Nephron (organoid): Measurements from ENCODE around the gene RBM19.
A peak's percentile ranks its signal among the peaks of the same experiment; 100 is the strongest.

Experiments
- H3K27ac Mint-ChIP-seq, 3 experiments: 2 replicates each; pipeline ENCODE4 v1.8.0; 2020; ENCODE audit warnings: mixed read lengths in 3 of 3, mild to moderate bottlenecking in 2 of 3, moderate library complexity in 1 of 3
- H3K27me3 Mint-ChIP-seq: 2 replicates; pipeline ENCODE4 v1.8.0; 2021; ENCODE audit warnings: low read depth, mild to moderate bottlenecking, moderate library complexity, mixed read lengths
- H3K36me3 Mint-ChIP-seq: 2 replicates; pipeline ENCODE4 v1.8.0; 2020; ENCODE audit warnings: low read depth, mixed read lengths
- H3K4me1 Mint-ChIP-seq: 2 replicates; pipeline ENCODE4 v1.8.0; 2020; ENCODE audit warnings: mixed read lengths
- H3K4me3 Mint-ChIP-seq, 3 experiments: 2 replicates each; pipeline ENCODE4 v1.8.0; 2020; ENCODE audit warnings: mild to moderate bottlenecking in 3 of 3, mixed read lengths in 3 of 3, moderate library complexity in 2 of 3
- H3K9me3 Mint-ChIP-seq: 2 replicates; pipeline ENCODE4 v1.8.0; 2020; ENCODE audit warnings: mixed read lengths
- CTCF ChIP-seq, 3 experiments: fragments of 200-600 bp; sonication (generic); IDR thresholded peaks; one replicate each; pipeline ENCODE4 v1.5.0; 2021; ENCODE audit warnings: antibody characterized with exemption in 3 of 3; ENCODE audit not compliant: unreplicated experiment in 3 of 3

Gene RBM19

GRCh38 chr12:113965951-113966797, at the start of gene RBM19:
RBM19 (minus strand) TSS chr12:113966325; CDS start chr12:113966227, 98 bp downstream.
- peak; percentile 84 to 96 (median 95) for TF ChIP-seq CTCF (IDR thresholded peaks at IDR 0.05; ENCODE audit: unreplicated experiment in 3 of 3)
- Mint-ChIP-seq H3K9me3 (no peaks in the 10 kb centered on the region), H3K4me3 (peak within 1 kb of the TSS; percentile 96 to 99 (median 98)), H3K4me1 (peaks cover 24% of the 10 kb centered on the region), H3K27me3 (peaks cover 17% of the 10 kb centered on the region), H3K27ac (peak within 1 kb of the TSS; percentile 36 to 91 (median 78)), H3K36me3 (peaks cover 7% of the 10 kb centered on the region)

- H3K27me3 Mint-ChIP-seq: peaks cover 34% of the 10 kb centered on the region
- H3K4me3 Mint-ChIP-seq: no peak overlapping the region
- no peaks in the 10 kb centered on the region for H3K36me3 Mint-ChIP-seq
- H3K27ac Mint-ChIP-seq: no peak overlapping the region
- TF ChIP-seq CTCF (IDR thresholded peaks at IDR 0.05; ENCODE audit: unreplicated experiment in 3 of 3): no peak
- H3K4me1 Mint-ChIP-seq: no peaks in the 10 kb centered on the region
- no peaks in the 10 kb centered on the region for H3K9me3 Mint-ChIP-seq
Measured at GRCh38 chr12:114015851-114016250, 49.7 kb upstream of the RBM19 start.

- H3K4me3 Mint-ChIP-seq: no peak overlapping the region
- TF ChIP-seq CTCF (IDR thresholded peaks at IDR 0.05; ENCODE audit: unreplicated experiment in 3 of 3): peak; percentile 19 to 37 (median 31)
- no peaks in the 10 kb centered on the region for H3K36me3 Mint-ChIP-seq
- no peaks in the 10 kb centered on the region for H3K9me3 Mint-ChIP-seq
- H3K27ac Mint-ChIP-seq: no peak overlapping the region
- H3K4me1 Mint-ChIP-seq: no peaks in the 10 kb centered on the region
- H3K27me3 Mint-ChIP-seq: peaks cover 37% of the 10 kb centered on the region
Measured at GRCh38 chr12:114013575-114014345, 47.6 kb upstream of the RBM19 start.

GRCh38 chr12:114012744-114013431, 46.8 kb upstream of the RBM19 start:
- Mint-ChIP-seq H3K4me1 (no peaks in the 10 kb centered on the region), H3K27me3 (peaks cover 43% of the 10 kb centered on the region), H3K36me3 (no peaks in the 10 kb centered on the region), H3K9me3 (no peaks in the 10 kb centered on the region), H3K4me3 (no peak overlapping the region), H3K27ac (no peak overlapping the region)
- TF ChIP-seq CTCF (IDR thresholded peaks at IDR 0.05; ENCODE audit: unreplicated experiment in 3 of 3): no peak

- no peak overlapping the region for H3K4me3 Mint-ChIP-seq
- H3K36me3 Mint-ChIP-seq: no peaks in the 10 kb centered on the region
- TF ChIP-seq CTCF (IDR thresholded peaks at IDR 0.05; ENCODE audit: unreplicated experiment in 3 of 3): no peak
- no peak overlapping the region for H3K27ac Mint-ChIP-seq
- no peaks in the 10 kb centered on the region for H3K4me1 Mint-ChIP-seq
- peaks cover 40% of the 10 kb centered on the region for H3K27me3 Mint-ChIP-seq
- H3K9me3 Mint-ChIP-seq: no peaks in the 10 kb centered on the region
Measured at GRCh38 chr12:114011711-114012110, 45.6 kb upstream of the RBM19 start.
